Measurements from ENCODE around the gene RAB41.

The RAB41 gene

DNA sequence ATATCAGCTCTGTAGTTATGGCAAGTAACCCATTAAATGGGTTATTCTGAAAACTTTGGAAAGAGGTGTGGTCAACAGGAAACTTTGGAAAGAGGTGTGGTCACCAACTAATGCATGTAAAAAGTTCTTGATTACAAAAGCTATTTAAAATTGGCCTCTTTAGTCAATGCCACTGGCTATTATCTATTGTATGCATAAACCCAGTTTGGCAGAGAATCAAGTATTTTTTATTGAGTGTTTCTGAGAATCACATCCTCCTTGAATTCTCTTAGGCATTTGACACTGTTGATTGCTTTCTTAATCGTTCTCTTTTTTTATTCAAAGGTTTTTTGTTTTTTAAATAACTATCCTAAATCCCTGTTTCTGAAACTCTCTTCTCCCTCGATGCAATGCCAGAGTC is 29.5 kb upstream of the RAB41 start:
- no peaks in the 10 kb centered on the region for H3K4me1 ChIP-seq (ENCODE audit: control insufficient read depth, insufficient read depth, low read length)
- H3K36me3 ChIP-seq (ENCODE audit: control insufficient read depth in 2 of 2, insufficient read depth in 1 of 2, low read length in 2 of 2): no peaks in the 10 kb centered on the region
- no peak overlapping the region for H3K4me3 ChIP-seq (ENCODE audit: low read depth, low read length)
- ChIA-PET CTCF (no interaction called here), POLR2A (no interaction called here)
- H3K27ac ChIP-seq (ENCODE audit: extremely low read depth, low read depth, low read length): no peak overlapping the region
- TF ChIP-seq ZNF350 (tag by site-specific recombination; IDR thresholded peaks at IDR 0.05): no peak
- H3K9me3 ChIP-seq (ENCODE audit: control insufficient read depth, insufficient read depth, low read depth, low read length): no peaks in the 10 kb centered on the region; the same call in none of the 2 replicates

DNA sequence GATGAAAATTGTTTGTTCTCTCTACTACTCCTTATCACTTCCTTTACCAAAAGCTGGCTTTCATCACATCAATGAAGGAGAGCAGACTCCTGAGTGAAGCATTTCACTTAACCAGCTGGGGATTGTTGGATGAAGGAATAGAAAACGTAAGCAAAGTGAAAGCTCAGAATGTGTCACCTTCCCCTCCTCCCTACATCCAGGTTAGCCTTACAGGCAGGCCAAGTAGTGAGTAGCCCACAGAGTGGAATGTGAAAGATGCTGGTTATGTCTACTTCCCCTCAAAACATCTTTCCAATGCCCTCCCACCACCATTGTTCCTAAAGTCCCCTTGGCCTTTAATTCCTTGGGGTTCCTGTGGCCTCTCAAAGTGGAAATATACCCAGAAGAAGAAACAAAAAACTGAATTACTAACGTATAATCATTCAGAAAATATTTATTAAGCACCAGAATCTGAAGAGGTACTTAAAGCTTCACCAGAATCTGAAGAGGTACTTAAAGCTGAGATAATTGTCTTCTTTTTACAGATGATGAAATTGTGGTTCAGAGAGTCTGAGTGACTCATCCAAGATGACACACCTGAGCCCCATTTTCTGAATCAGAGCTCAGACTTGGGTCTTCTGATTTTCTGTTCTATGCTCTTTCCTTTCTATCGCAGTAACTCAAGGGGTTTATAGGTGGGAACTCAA is 28.5 kb upstream of the RAB41 start:
- Histone ChIP-seq H3K27ac (ENCODE audit: extremely low read depth, low read depth, low read length) (no peak overlapping the region), H3K4me3 (ENCODE audit: low read depth, low read length) (no peak overlapping the region), H3K36me3 (ENCODE audit: control insufficient read depth in 2 of 2, insufficient read depth in 1 of 2, low read length in 2 of 2) (no peaks in the 10 kb centered on the region), H3K4me1 (ENCODE audit: control insufficient read depth, insufficient read depth, low read length) (no peaks in the 10 kb centered on the region), H3K9me3 (ENCODE audit: control insufficient read depth, insufficient read depth, low read depth, low read length) (no peaks in the 10 kb centered on the region; the same call in none of the 2 replicates)
- ChIA-PET POLR2A (no interaction called here), CTCF (interaction anchor here (0.5 to 1.4 kb wide), 4 partner anchors 9 to 760 kb away, joined by 3 read pairs; partner anchors contain the start of gene IGBP1)
- TF ChIP-seq ZNF623 (tag by site-specific recombination; IDR thresholded peaks at IDR 0.05) (no peak), ZNF10 (tag by site-specific recombination; IDR thresholded peaks at IDR 0.05) (no peak), ZNF138 (tag by site-specific recombination; IDR thresholded peaks at IDR 0.05; ENCODE audit: borderline replicate concordance) (no peak), ZNF292 (tag by site-specific recombination; IDR thresholded peaks at IDR 0.05; ENCODE audit: borderline replicate concordance, low read depth) (no peak)

DNA sequence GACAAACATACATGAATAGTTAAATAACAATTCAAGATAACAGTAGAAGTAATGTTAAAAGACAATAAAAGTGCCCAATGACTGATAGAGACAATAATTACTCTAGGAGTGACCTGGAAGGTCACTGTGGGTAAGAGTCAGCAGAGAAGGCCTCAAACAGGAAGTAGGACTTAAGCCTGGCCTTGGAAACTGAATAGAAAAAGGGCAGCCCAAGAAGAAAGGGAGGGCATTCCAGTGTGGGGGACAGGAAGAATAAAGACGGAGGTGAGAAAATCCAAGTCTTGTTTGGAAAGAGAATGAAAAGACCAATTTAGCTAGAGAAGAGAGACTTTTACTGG is 27.9 kb upstream of the RAB41 start:
- POLR2A ChIA-PET: no interaction called here
- CTCF ChIA-PET: interaction anchor here (0.7 to 1.4 kb wide), 3 partner anchors 9 to 121 kb away, joined by 3 read pairs; partner anchors contain the start of gene IGBP1
- Histone ChIP-seq H3K9me3 (ENCODE audit: control insufficient read depth, insufficient read depth, low read depth, low read length) (no peaks in the 10 kb centered on the region; the same call in none of the 2 replicates), H3K36me3 (ENCODE audit: control insufficient read depth in 2 of 2, insufficient read depth in 1 of 2, low read length in 2 of 2) (no peaks in the 10 kb centered on the region), H3K27ac (ENCODE audit: extremely low read depth, low read depth, low read length) (no peak overlapping the region), H3K4me1 (ENCODE audit: control insufficient read depth, insufficient read depth, low read length) (no peaks in the 10 kb centered on the region), H3K4me3 (ENCODE audit: low read depth, low read length) (no peak overlapping the region)
- TF ChIP-seq ZNF112 (tag by site-specific recombination; IDR thresholded peaks at IDR 0.05) (no peak), ZNF660 (tag by site-specific recombination; IDR thresholded peaks at IDR 0.05) (no peak), ZNF514 (tag by site-specific recombination; IDR thresholded peaks at IDR 0.05) (no peak), HOXC10 (CRISPR knock-in tag; IDR thresholded peaks at IDR 0.05) (no peak), ZNF792 (tag by site-specific recombination; IDR thresholded peaks at IDR 0.05) (no peak), ZFHX2 (tag by site-specific recombination; conservative IDR thresholded peaks at IDR 0.05) (no peak), ZNF510 (tag by site-specific recombination; IDR thresholded peaks at IDR 0.05; ENCODE audit: insufficient replicate concordance) (no peak)
- TF ChIP-seq, protein P1, sequence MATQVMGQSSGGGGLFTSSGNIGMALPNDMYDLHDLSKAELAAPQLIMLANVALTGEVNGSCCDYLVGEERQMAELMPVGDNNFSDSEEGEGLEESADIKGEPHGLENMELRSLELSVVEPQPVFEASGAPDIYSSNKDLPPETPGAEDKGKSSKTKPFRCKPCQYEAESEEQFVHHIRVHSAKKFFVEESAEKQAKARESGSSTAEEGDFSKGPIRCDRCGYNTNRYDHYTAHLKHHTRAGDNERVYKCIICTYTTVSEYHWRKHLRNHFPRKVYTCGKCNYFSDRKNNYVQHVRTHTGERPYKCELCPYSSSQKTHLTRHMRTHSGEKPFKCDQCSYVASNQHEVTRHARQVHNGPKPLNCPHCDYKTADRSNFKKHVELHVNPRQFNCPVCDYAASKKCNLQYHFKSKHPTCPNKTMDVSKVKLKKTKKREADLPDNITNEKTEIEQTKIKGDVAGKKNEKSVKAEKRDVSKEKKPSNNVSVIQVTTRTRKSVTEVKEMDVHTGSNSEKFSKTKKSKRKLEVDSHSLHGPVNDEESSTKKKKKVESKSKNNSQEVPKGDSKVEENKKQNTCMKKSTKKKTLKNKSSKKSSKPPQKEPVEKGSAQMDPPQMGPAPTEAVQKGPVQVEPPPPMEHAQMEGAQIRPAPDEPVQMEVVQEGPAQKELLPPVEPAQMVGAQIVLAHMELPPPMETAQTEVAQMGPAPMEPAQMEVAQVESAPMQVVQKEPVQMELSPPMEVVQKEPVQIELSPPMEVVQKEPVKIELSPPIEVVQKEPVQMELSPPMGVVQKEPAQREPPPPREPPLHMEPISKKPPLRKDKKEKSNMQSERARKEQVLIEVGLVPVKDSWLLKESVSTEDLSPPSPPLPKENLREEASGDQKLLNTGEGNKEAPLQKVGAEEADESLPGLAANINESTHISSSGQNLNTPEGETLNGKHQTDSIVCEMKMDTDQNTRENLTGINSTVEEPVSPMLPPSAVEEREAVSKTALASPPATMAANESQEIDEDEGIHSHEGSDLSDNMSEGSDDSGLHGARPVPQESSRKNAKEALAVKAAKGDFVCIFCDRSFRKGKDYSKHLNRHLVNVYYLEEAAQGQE (tag by site-specific recombination; IDR thresholded peaks at IDR 0.05): no peak
- TF ChIP-seq, protein P2, sequence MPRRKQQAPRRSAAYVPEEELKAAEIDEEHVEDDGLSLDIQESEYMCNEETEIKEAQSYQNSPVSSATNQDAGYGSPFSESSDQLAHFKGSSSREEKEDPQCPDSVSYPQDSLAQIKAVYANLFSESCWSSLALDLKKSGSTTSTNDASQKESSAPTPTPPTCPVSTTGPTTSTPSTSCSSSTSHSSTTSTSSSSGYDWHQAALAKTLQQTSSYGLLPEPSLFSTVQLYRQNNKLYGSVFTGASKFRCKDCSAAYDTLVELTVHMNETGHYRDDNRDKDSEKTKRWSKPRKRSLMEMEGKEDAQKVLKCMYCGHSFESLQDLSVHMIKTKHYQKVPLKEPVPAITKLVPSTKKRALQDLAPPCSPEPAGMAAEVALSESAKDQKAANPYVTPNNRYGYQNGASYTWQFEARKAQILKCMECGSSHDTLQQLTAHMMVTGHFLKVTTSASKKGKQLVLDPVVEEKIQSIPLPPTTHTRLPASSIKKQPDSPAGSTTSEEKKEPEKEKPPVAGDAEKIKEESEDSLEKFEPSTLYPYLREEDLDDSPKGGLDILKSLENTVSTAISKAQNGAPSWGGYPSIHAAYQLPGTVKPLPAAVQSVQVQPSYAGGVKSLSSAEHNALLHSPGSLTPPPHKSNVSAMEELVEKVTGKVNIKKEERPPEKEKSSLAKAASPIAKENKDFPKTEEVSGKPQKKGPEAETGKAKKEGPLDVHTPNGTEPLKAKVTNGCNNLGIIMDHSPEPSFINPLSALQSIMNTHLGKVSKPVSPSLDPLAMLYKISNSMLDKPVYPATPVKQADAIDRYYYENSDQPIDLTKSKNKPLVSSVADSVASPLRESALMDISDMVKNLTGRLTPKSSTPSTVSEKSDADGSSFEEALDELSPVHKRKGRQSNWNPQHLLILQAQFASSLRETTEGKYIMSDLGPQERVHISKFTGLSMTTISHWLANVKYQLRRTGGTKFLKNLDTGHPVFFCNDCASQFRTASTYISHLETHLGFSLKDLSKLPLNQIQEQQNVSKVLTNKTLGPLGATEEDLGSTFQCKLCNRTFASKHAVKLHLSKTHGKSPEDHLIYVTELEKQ (tag by site-specific recombination; IDR thresholded peaks at IDR 0.05; ENCODE audit: borderline replicate concordance): no peak

Data from HEK293 (cell line).